Measurements from ENCODE around the gene SMPD4. TPM values are rescaled to one million over a fixed set of nuclear protein-coding genes. Genes with fewer than 3 reads are reported as not detected.
"Not testable (repeated sequence)": the region's sequence is repeated elsewhere in the genome, so short reads cannot be mapped to it uniquely, and the experiment has no call there.

SMPD4 gene
- total RNA-seq, 1 donor from 2014 or later = 6.8 TPM

- H3K27ac ChIP-seq (ENCODE audit: low read depth, low read length); H3K9me3 ChIP-seq (ENCODE audit: control insufficient read depth in 3 of 3, low read length in 3 of 3); H3K9ac ChIP-seq (ENCODE audit: low read depth in 1 of 3, low read length in 3 of 3); H3K27me3 ChIP-seq (ENCODE audit: control insufficient read depth in 3 of 3, insufficient read depth in 3 of 3, low read length in 3 of 3); H3K4me1 ChIP-seq (ENCODE audit: control insufficient read depth in 3 of 3, insufficient read depth in 3 of 3, low read length in 3 of 3); H3K4me3 ChIP-seq (ENCODE audit: low read length in 3 of 3): not testable (repeated sequence)
- peaks cover 10 to 24% (median 16%) of the 10 kb centered on the region in 3 donors for H3K36me3 ChIP-seq (ENCODE audit: control insufficient read depth in 3 of 3, insufficient read depth in 3 of 3, low read length in 3 of 3)
Observed at GRCh38 chr2:130153721-130154422, 27.5 kb downstream of the SMPD4 start.

DNA sequence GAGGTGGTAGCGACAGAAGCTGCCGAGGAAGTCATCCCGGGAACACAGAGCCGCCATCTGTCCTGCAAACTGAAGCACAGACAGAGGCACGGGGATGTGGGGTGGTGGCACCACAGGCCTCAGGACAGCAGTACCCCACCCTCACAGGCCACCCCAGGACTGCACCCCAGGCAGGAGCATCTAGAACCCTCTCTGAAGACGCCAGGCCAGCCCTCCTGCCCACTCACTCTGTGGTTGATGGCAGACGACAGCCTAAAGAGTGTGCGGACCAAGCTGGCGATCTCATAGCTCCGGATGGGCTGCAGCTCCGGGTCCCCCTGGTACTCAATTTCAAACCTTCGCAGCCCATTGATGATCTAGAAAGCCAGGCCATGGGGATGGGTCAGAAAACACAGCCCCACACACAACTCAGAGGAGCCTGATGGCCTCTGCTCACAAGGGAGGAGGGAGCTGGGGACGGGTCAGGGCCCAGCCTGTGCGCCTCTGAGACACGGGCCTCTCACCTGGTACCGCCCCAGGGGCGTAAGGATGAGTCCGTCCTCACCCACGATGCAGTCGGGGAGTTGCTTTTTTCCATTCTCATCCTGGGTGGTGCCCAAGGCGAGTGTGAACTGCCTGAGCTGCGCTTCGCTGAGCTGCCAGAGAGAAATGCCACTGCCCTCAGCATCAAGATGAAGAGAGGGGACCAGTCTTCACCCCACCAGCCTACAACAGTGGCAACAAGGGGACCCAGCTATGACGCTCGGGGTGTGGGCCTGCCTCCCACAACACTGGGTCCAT lies 28.4 kb downstream of the SMPD4 start:
- Histone ChIP-seq H3K27me3 (ENCODE audit: control insufficient read depth in 3 of 3, insufficient read depth in 3 of 3, low read length in 3 of 3) (no peaks in the 10 kb centered on the region), H3K4me3 (ENCODE audit: low read length in 3 of 3) (no peak overlapping the region), H3K4me1 (ENCODE audit: control insufficient read depth in 3 of 3, insufficient read depth in 3 of 3, low read length in 3 of 3) (no peaks in the 10 kb centered on the region), H3K27ac (ENCODE audit: low read depth, low read length) (no peak overlapping the region), H3K36me3 (ENCODE audit: control insufficient read depth in 3 of 3, insufficient read depth in 3 of 3, low read length in 3 of 3) (peaks cover 8 to 21% (median 14%) of the 10 kb centered on the region in 3 donors), H3K9ac (ENCODE audit: low read depth in 1 of 3, low read length in 3 of 3) (no peak overlapping the region), H3K9me3 (ENCODE audit: control insufficient read depth in 3 of 3, low read length in 3 of 3) (no peaks in the 10 kb centered on the region)

DNA sequence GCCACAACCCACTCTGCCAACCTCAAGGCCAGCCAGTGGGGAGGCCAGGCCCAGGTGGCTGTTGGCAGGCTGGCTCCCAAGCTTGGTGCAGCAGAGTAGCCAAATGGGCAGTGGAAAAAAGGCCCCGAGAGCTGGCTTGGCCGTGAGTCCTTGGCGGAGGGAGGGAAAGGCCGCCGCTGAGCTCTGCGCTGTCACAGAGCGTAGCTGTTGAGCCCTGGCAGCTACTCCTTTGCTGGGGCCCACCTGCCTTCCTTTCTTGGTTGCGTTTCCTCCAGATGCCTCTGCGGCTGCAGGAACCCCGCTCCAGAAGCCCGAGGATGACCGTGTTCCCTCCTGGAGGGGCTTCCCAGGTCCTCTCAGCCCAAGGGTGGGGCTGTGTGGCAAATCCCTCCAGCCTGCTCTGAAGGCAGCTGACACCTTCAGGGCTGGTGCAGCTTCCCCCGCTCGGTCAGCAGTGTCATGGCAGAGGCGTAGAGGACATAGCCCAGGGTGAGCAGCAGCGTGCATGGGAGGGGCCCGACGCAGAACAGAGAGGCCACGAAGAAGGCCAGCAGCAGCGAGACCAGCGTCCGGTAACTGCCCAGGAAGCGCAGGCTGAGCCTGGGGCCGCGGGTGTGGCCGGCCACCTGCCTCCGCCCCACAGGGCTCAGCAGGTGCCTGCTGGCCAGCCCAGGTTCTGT lies 29.1 kb downstream of the SMPD4 start:
- H3K27me3 ChIP-seq (ENCODE audit: control insufficient read depth in 3 of 3, insufficient read depth in 3 of 3, low read length in 3 of 3); H3K9me3 ChIP-seq (ENCODE audit: control insufficient read depth in 3 of 3, low read length in 3 of 3); H3K9ac ChIP-seq (ENCODE audit: low read depth in 1 of 3, low read length in 3 of 3); H3K4me1 ChIP-seq (ENCODE audit: control insufficient read depth in 3 of 3, insufficient read depth in 3 of 3, low read length in 3 of 3); H3K27ac ChIP-seq (ENCODE audit: low read depth, low read length); H3K4me3 ChIP-seq (ENCODE audit: low read length in 3 of 3): not testable (repeated sequence)
- peaks cover 8 to 21% (median 14%) of the 10 kb centered on the region in 3 donors for H3K36me3 ChIP-seq (ENCODE audit: control insufficient read depth in 3 of 3, insufficient read depth in 3 of 3, low read length in 3 of 3)

DNA sequence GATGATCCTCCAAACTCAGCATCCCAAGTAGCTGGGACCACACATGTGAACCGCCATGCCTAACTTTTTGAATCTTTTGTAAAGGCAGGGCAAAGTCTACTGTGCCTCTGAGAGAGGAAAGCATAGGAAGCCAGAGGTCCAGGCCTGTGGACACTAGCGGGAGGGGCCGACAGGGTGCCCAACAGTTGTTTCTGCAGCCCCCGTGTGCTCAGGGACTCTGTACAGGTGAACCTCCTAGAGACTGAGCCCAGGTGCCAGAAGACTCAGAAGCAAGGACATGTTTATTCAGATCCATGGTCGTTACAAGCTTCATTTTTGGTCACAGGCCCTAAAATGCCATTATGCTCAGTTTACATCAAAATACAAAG lies 30.3 kb downstream of the SMPD4 start:
- H3K36me3 ChIP-seq (ENCODE audit: control insufficient read depth in 3 of 3, insufficient read depth in 3 of 3, low read length in 3 of 3) = peaks cover 8 to 21% (median 12%) of the 10 kb centered on the region in 3 donors
- not testable (repeated sequence) for H3K9me3 ChIP-seq (ENCODE audit: control insufficient read depth in 3 of 3, low read length in 3 of 3); H3K9ac ChIP-seq (ENCODE audit: low read depth in 1 of 3, low read length in 3 of 3); H3K4me1 ChIP-seq (ENCODE audit: control insufficient read depth in 3 of 3, insufficient read depth in 3 of 3, low read length in 3 of 3); H3K27ac ChIP-seq (ENCODE audit: low read depth, low read length); H3K4me3 ChIP-seq (ENCODE audit: low read length in 3 of 3); H3K27me3 ChIP-seq (ENCODE audit: control insufficient read depth in 3 of 3, insufficient read depth in 3 of 3, low read length in 3 of 3)

DNA sequence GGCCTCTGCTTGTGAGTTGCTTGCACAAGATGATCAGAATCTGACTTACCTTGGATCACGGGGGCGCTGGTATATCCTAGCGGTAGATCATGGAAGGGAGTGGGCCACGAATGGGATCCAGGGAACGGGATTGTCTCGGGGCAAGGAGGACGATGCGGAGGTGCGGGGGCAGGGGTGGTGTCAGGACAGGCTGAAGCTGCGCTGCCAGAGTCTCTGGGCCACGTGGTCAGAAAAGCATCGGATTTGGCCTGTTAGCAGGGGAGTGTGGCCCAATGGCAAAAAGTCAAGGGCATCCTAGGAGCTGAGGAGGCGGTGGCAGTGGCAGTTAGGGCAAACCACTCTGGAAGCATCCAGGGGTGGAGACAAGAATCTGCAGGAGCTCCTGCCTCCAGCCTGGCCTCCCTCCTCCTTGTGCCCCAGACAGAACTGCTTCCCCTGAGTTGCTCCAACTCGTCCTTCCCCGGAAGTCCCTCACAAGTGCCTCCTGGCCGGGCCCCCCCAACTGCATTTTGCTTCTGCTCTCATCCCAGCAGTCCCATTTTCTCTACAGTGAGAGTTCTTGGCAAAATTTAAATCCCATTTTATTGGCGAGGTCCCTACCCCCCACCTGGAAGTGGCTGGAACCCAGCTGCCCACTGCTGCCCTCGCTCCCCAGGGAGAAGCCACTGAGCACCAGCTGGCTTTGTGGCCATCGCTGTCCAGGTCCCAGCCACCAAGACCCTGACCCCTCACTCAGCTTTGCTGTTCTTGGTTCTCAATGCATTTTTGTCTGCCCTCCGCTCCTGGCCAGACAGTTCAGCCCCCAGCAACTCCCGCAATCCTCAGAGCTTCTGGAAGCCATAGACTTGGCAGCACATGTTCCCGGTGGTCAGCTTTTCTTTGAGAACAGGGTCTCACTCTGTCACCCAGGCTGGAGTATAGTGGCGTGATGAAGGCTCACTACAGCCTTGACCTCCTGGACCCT lies 30.9 kb downstream of the SMPD4 start:
- Histone ChIP-seq H3K4me1 (ENCODE audit: control insufficient read depth in 3 of 3, insufficient read depth in 3 of 3, low read length in 3 of 3) (no peaks in the 10 kb centered on the region), H3K9me3 (ENCODE audit: control insufficient read depth in 3 of 3, low read length in 3 of 3) (no peaks in the 10 kb centered on the region), H3K36me3 (ENCODE audit: control insufficient read depth in 3 of 3, insufficient read depth in 3 of 3, low read length in 3 of 3) (peaks cover 8 to 21% (median 12%) of the 10 kb centered on the region in 3 donors), H3K4me3 (ENCODE audit: low read length in 3 of 3) (no peak overlapping the region), H3K27me3 (ENCODE audit: control insufficient read depth in 3 of 3, insufficient read depth in 3 of 3, low read length in 3 of 3) (no peaks in the 10 kb centered on the region), H3K27ac (ENCODE audit: low read depth, low read length) (no peak overlapping the region), H3K9ac (ENCODE audit: low read depth in 1 of 3, low read length in 3 of 3) (no peak overlapping the region)

DNA sequence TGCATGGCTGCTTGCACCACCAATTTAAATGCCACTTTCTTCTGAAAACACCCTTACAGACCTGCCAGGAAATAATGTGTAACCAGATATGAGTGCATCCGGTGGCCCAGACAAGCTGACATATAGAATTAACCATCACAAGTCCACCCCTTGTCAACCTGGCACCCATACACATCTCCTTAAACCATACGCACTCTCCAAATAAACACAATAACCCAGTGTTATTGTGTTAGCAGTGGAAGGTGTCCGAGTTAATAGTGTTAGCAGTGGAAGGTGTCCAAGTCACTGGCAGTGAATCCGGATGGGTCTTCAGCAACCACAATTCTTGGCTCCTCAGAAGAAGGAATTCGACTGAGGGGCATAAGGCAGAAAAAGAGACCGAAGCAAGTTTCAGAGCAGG lies 32.9 kb downstream of the SMPD4 start:
- H3K9me3 ChIP-seq (ENCODE audit: control insufficient read depth in 3 of 3, low read length in 3 of 3); H3K4me1 ChIP-seq (ENCODE audit: control insufficient read depth in 3 of 3, insufficient read depth in 3 of 3, low read length in 3 of 3); H3K27ac ChIP-seq (ENCODE audit: low read depth, low read length); H3K27me3 ChIP-seq (ENCODE audit: control insufficient read depth in 3 of 3, insufficient read depth in 3 of 3, low read length in 3 of 3); H3K9ac ChIP-seq (ENCODE audit: low read depth in 1 of 3, low read length in 3 of 3); H3K4me3 ChIP-seq (ENCODE audit: low read length in 3 of 3): not testable (repeated sequence)
- peaks cover 6 to 11% (median 8%) of the 10 kb centered on the region in 3 donors for H3K36me3 ChIP-seq (ENCODE audit: control insufficient read depth in 3 of 3, insufficient read depth in 3 of 3, low read length in 3 of 3)

DNA sequence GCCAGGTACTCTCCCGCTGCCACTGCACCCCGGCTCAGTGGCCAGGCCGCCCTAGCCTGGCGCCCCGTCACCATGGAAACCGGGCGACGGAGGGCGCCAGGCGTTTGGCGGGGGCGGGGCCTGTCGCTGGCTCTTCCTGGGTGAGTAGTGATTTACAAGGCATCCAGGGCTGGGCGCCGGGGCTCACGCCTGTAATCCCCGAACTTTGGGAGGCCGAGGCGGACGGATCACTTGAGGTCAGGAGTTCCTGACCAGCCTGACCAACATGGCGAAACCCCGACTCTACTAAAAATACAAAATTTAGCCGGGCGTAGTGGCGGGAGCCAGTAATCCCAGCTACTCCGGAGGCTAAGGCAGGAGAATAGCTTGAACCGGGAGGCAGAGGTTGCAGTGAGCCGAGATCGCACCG lies 36.4 kb downstream of the SMPD4 start, which contains the start of gene CCDC74B:
Gene CCDC74B, minus strand, starts transcription at position 107 of the 409 bp plus-strand sequence. CDS start 116 bp downstream, outside the sequence.
- H3K9me3 ChIP-seq (ENCODE audit: control insufficient read depth in 3 of 3, low read length in 3 of 3); H3K36me3 ChIP-seq (ENCODE audit: control insufficient read depth in 3 of 3, insufficient read depth in 3 of 3, low read length in 3 of 3); H3K4me1 ChIP-seq (ENCODE audit: control insufficient read depth in 3 of 3, insufficient read depth in 3 of 3, low read length in 3 of 3); H3K27me3 ChIP-seq (ENCODE audit: control insufficient read depth in 3 of 3, insufficient read depth in 3 of 3, low read length in 3 of 3); H3K9ac ChIP-seq (ENCODE audit: low read depth in 1 of 3, low read length in 3 of 3); H3K4me3 ChIP-seq (ENCODE audit: low read length in 3 of 3); H3K27ac ChIP-seq (ENCODE audit: low read depth, low read length): not testable (repeated sequence)

GRCh38 chr2:130143266-130144039 lies 37.9 kb downstream of the SMPD4 start:
- not testable (repeated sequence) for H3K4me1 ChIP-seq (ENCODE audit: control insufficient read depth in 3 of 3, insufficient read depth in 3 of 3, low read length in 3 of 3); H3K36me3 ChIP-seq (ENCODE audit: control insufficient read depth in 3 of 3, insufficient read depth in 3 of 3, low read length in 3 of 3); H3K4me3 ChIP-seq (ENCODE audit: low read length in 3 of 3)

More at GRCh38 chr2:130143266-130144039, 37.9 kb downstream of the SMPD4 start:
- not testable (repeated sequence) for H3K27me3 ChIP-seq (ENCODE audit: control insufficient read depth in 3 of 3, insufficient read depth in 3 of 3, low read length in 3 of 3); H3K9me3 ChIP-seq (ENCODE audit: control insufficient read depth in 3 of 3, low read length in 3 of 3); H3K9ac ChIP-seq (ENCODE audit: low read depth in 1 of 3, low read length in 3 of 3); H3K27ac ChIP-seq (ENCODE audit: low read depth, low read length)

Measured in skeletal muscle tissue (tissue), 4 donors.